ENCODE results near the gene RYR1.

GRCh38 chr19:38614289-38614688 is 180.8 kb downstream of the RYR1 start:
- TF ChIP-seq CTCF (IDR thresholded peaks at IDR 0.05) (no peak), POLR2AphosphoS5 (IDR thresholded peaks at IDR 0.05) (no peak), POLR2A (IDR thresholded peaks at IDR 0.05) (no peak)

All from transverse colon (tissue), 4 donors.